ENCODE data around the gene CELSR1.

DNA sequence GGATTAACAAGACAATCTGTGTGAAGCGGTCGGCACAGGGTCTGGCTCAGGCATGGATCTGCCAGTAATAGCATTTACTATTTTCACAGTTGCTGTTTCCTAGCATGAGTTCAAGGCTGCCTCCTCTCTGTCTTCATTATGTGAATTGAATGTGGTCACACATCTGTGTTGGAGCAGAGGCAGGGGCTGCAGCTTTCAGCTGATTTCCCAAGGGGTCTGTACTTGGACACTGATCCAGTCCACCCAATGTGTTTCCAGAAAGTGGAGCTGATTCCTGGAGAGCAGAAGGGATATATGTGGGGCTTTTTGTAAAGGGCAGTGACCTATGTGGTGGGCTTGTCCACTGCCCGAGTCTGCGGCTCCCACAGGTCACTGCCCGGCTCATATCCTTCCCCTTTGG lies 3.5 kb upstream of the CELSR1 start:
- TF ChIP-seq CTCF (conservative IDR thresholded peaks at IDR 0.05; ENCODE audit: low read length), result no peak
- no peak for TF ChIP-seq EZH2phosphoT487 (IDR thresholded peaks at IDR 0.05; ENCODE audit: borderline replicate concordance, low read depth, low read length)

Data from OCI-LY7 (cell line).